Gastrocnemius medialis (tissue), 4 donors: ENCODE data around the gene OSBPL2. TPM values are rescaled to one million over a fixed set of nuclear protein-coding genes. Genes with fewer than 3 reads are reported as not detected.

Experiments used
- ATAC-seq, 2 donors: fragments of 150-250 bp; one replicate each; pipeline ENCODE4 v1.9.1; 2016
- DNase-seq, 2 donors: peaks; one replicate each; pipeline ENCODE4 v3.0.0-alpha.2; 2019
- H3K27ac ChIP-seq, 4 donors: fragments of 200-600 bp; sonication (generic); 1 replicate in 1 of 4; 2 replicates in 3 of 4; pipeline ENCODE4 v1.5.1; 2016 to 2018; ENCODE audit warnings: mild to moderate bottlenecking in 2 of 4, moderate library complexity in 1 of 4
- H3K27me3 ChIP-seq, 3 donors: fragments of 200-600 bp; sonication (generic) in 2 of 3; 1 replicate in 1 of 3; 2 replicates in 2 of 3; pipeline versions ENCODE4 v1.5.1 to v1.6.0; 2016 to 2019; ENCODE audit warnings: mild to moderate bottlenecking in 1 of 3, moderate library complexity in 1 of 3
- H3K36me3 ChIP-seq, 2 donors: fragments of 200-600 bp; sonication (generic) in 1 of 2; one replicate each; pipeline ENCODE4 v1.5.1; 2017 to 2018
- H3K4me1 ChIP-seq, 2 donors: fragments of 200-600 bp; sonication (generic) in 1 of 2; one replicate each; pipeline ENCODE4 v1.5.1; 2016 to 2017; ENCODE audit warnings: mild to moderate bottlenecking in 2 of 2
- H3K4me3 ChIP-seq, 4 donors: fragments of 200-600 bp; sonication (generic) in 3 of 4; 1 replicate in 1 of 4; 2 replicates in 3 of 4; pipeline ENCODE4 v1.5.1; 2016 to 2019; ENCODE audit warnings: mild to moderate bottlenecking in 2 of 4
- H3K9me3 ChIP-seq, 3 donors: fragments of 200-600 bp; sonication (generic) in 2 of 3; 1 replicate in 1 of 3; 2 replicates in 2 of 3; pipeline ENCODE4 v1.5.1; 2016 to 2019
- CTCF ChIP-seq, 5 experiments: fragments of 450-650 bp in 3 of 5; fragments of 200-600 bp in 2 of 5; sonication (generic) in 2 of 5; IDR thresholded peaks in 4 of 5; conservative IDR thresholded peaks in 1 of 5; 1 replicate in 4 of 5; 2 replicates in 1 of 5; pipeline ENCODE4 v1.5.1; 2016 to 2019; ENCODE audit warnings: antibody characterized with exemption in 5 of 5, mild to moderate bottlenecking in 3 of 5, moderate library complexity in 3 of 5
- POLR2A ChIP-seq, 2 donors: fragments of 450-650 bp; IDR thresholded peaks; one replicate each; pipeline ENCODE4 v1.6.1; 2017; ENCODE audit warnings: antibody characterized with exemption in 2 of 2, mild to moderate bottlenecking in 2 of 2, moderate library complexity in 2 of 2
- in situ Hi-C, 4 donors: fragments of 200-750 bp; cut with MboI; loops; one replicate each; pipeline versions ENCODE4 v1.15.0 to v1.8.0; 2017; ENCODE audit warnings: low sequenced_read_pairs in 4 of 4
- intact Hi-C: fragments of 100-400 bp; cut with DNase I; formaldehyde crosslinking; loops from one replicate; pipeline ENCODE4 v1.15.1; 2023; ENCODE audit warnings: low total_unique reads
- total RNA-seq, 4 donors: library from RNA; depleted of rRNA; stranded (reverse); fragments of >200 nt; gene quantifications; one replicate each; pipeline versions ENCODE4 v1.1.0 to v1.2.3, GENCODE V29; 2016

OSBPL2 gene
- total RNA-seq, 4 donors from 2014 or later: 15.8 to 26.4 (median 19.6) TPM

- no peak overlapping the region for H3K27ac ChIP-seq
- DNase-seq: no peak
- in situ Hi-C loops (no loop called here), intact Hi-C loops (no loop called here)
- no peak for ATAC-seq
- no peaks in the 10 kb centered on the region for H3K9me3 ChIP-seq
- H3K4me3 ChIP-seq: no peak overlapping the region
- H3K4me1 ChIP-seq: no peaks in the 10 kb centered on the region
- H3K27me3 ChIP-seq: no peaks in the 10 kb centered on the region
- TF ChIP-seq CTCF (IDR thresholded peaks at IDR 0.05 in 4 of 5, conservative IDR thresholded peaks at IDR 0.05 in 1 of 5) (no peak), POLR2A (IDR thresholded peaks at IDR 0.05) (no peak)
- H3K36me3 ChIP-seq: peaks cover 0 to 14% of the 10 kb centered on the region in 2 donors
Observed at GRCh38 chr20:62336775-62337557, 98.6 kb downstream of the OSBPL2 start.

GRCh38 chr20:62337558-62338293 lies 99.4 kb downstream of the OSBPL2 start:
- H3K27ac ChIP-seq: no peak overlapping the region
- intact Hi-C loops (no loop called here), in situ Hi-C loops (no loop called here)
- H3K36me3 ChIP-seq: peaks cover 0 to 14% of the 10 kb centered on the region in 2 donors
- ATAC-seq: no peak
- DNase-seq: no peak
- H3K27me3 ChIP-seq: no peaks in the 10 kb centered on the region
- TF ChIP-seq CTCF (IDR thresholded peaks at IDR 0.05 in 4 of 5, conservative IDR thresholded peaks at IDR 0.05 in 1 of 5) (no peak), POLR2A (IDR thresholded peaks at IDR 0.05) (no peak)
- no peaks in the 10 kb centered on the region for H3K9me3 ChIP-seq
- no peaks in the 10 kb centered on the region for H3K4me1 ChIP-seq
- H3K4me3 ChIP-seq: no peak overlapping the region

- no peak for ATAC-seq
- peaks cover 0 to 14% of the 10 kb centered on the region in 2 donors for H3K36me3 ChIP-seq
Observed at GRCh38 chr20:62338294-62338620, 99.9 kb downstream of the OSBPL2 start.

GRCh38 chr20:62339647-62340062 lies 101.3 kb downstream of the OSBPL2 start:
- ATAC-seq (no peak), DNase-seq (no peak)
- Histone ChIP-seq H3K4me3 (no peak overlapping the region), H3K36me3 (peaks cover 0 to 14% of the 10 kb centered on the region in 2 donors), H3K4me1 (no peaks in the 10 kb centered on the region), H3K27me3 (no peaks in the 10 kb centered on the region), H3K9me3 (no peaks in the 10 kb centered on the region), H3K27ac (no peak overlapping the region)
- intact Hi-C loops (no loop called here), in situ Hi-C loops (no loop called here)
- TF ChIP-seq POLR2A (IDR thresholded peaks at IDR 0.05) (no peak), CTCF (IDR thresholded peaks at IDR 0.05 in 4 of 5, conservative IDR thresholded peaks at IDR 0.05 in 1 of 5) (no peak)

More at GRCh38 chr20:62338294-62338620, 99.9 kb downstream of the OSBPL2 start:
- H3K9me3 ChIP-seq: no peaks in the 10 kb centered on the region
- no peak overlapping the region for H3K4me3 ChIP-seq
- no peak for TF ChIP-seq POLR2A (IDR thresholded peaks at IDR 0.05)
- no peak for TF ChIP-seq CTCF (IDR thresholded peaks at IDR 0.05 in 4 of 5, conservative IDR thresholded peaks at IDR 0.05 in 1 of 5)
- no peak for DNase-seq
- in situ Hi-C loops (no loop called here), intact Hi-C loops (no loop called here)
- H3K27ac ChIP-seq: no peak overlapping the region
- H3K4me1 ChIP-seq: no peaks in the 10 kb centered on the region
- H3K27me3 ChIP-seq: no peaks in the 10 kb centered on the region
